Measurements from ENCODE around the gene RER1. TPM values are rescaled to one million over a fixed set of nuclear protein-coding genes. Genes with fewer than 3 reads are reported as not detected.

Gene RER1
- total and polyA plus RNA-seq, 11 donors, result 43.3 to 124 (median 78.3) TPM

DNA sequence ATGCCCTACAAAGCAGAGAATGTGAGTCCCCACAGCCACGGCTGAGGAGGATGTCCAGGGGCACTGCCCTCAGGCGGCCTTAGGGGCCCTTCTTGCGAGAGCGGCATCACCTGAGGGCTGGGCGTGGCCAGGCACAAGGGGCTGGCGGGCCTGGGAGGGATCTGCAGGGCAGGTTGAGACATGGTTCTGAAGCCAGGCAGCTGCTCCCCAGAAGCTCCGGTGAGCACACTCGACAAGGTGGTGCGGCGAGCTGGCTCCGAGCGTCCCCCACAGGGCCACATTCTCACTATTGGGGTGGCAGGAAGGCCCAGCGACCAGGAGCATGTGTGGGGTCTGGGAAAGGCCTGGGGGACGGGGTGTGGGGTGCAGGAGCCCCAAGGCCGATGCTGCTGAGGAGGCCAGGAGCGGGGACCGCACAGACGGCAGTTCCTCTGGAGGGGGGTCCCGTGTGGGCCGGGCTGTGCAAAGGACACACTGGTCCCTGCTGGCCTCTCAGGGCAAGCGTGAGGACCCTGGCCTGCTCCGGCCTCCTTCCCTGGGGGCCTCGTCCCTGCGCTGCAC, 47.4 kb upstream of the RER1 start:
- H3K4me1 ChIP-seq, result no peaks in the 10 kb centered on the region
- no peak for ATAC-seq
- peak in 3 of 5 donors; percentile 11 to 40 (median 17) for DNase-seq
- H3K36me3 ChIP-seq, result no peaks in the 10 kb centered on the region
- no peaks in the 10 kb centered on the region for H3K27me3 ChIP-seq
- no peak overlapping the region for H3K27ac ChIP-seq
- 91 to 97% (median 93%) methylated on average over 5 to 24 of the region's 24 CpGs for WGBS, 4 donors
- no peak overlapping the region for H3K4me3 ChIP-seq
- intact Hi-C loops (cut with DNase I), result no loop called here
- H3K9me3 ChIP-seq, result no peaks in the 10 kb centered on the region
- TF ChIP-seq POLR2A (IDR thresholded peaks at IDR 0.05), result no peak
- TF ChIP-seq, protein P1, sequence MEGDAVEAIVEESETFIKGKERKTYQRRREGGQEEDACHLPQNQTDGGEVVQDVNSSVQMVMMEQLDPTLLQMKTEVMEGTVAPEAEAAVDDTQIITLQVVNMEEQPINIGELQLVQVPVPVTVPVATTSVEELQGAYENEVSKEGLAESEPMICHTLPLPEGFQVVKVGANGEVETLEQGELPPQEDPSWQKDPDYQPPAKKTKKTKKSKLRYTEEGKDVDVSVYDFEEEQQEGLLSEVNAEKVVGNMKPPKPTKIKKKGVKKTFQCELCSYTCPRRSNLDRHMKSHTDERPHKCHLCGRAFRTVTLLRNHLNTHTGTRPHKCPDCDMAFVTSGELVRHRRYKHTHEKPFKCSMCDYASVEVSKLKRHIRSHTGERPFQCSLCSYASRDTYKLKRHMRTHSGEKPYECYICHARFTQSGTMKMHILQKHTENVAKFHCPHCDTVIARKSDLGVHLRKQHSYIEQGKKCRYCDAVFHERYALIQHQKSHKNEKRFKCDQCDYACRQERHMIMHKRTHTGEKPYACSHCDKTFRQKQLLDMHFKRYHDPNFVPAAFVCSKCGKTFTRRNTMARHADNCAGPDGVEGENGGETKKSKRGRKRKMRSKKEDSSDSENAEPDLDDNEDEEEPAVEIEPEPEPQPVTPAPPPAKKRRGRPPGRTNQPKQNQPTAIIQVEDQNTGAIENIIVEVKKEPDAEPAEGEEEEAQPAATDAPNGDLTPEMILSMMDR (IDR thresholded peaks at IDR 0.05), result no peak

DNA sequence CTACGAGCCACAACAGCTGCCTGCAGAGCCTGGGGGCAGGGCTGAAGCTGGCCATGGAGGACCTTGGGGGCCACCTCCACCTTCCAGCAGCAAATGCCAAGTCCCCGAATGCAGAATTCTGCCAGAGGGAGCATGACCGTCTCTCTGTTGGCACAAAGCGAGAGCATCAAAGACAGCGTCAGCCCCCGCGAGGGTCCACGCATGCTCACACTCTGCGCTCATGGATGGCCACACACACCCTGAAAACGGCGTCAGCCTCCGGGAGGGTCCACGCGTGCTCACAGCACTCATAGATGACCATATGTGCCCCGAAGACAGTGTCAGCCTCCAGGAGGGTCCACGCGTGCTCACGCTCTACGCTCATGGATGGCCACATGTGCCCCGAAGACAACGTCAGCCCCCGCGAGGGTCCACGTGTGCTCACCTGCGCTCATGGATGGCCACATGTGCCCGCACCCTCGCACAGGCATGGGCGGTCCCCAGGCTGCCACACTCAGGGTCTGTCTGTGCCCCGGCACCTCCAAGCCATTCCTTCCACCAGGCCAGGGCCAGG, 46.8 kb upstream of the RER1 start:
- DNase-seq, result peak in 3 of 5 donors; percentile 9 to 44 (median 21)
- Histone ChIP-seq H3K27me3 (no peaks in the 10 kb centered on the region), H3K9me3 (no peaks in the 10 kb centered on the region), H3K4me1 (no peaks in the 10 kb centered on the region), H3K27ac (no peak overlapping the region), H3K36me3 (no peaks in the 10 kb centered on the region), H3K4me3 (no peak overlapping the region)
- 92 to 94% (median 94%) methylated on average over 20 to 29 of the region's 29 CpGs for WGBS, 4 donors
- ATAC-seq, result peak in 1 of 4 donors; percentile 6
- TF ChIP-seq POLR2A (IDR thresholded peaks at IDR 0.05), result no peak
- TF ChIP-seq, protein P1 (IDR thresholded peaks at IDR 0.05), result no peak
- intact Hi-C loops (cut with DNase I), result no loop called here

DNA sequence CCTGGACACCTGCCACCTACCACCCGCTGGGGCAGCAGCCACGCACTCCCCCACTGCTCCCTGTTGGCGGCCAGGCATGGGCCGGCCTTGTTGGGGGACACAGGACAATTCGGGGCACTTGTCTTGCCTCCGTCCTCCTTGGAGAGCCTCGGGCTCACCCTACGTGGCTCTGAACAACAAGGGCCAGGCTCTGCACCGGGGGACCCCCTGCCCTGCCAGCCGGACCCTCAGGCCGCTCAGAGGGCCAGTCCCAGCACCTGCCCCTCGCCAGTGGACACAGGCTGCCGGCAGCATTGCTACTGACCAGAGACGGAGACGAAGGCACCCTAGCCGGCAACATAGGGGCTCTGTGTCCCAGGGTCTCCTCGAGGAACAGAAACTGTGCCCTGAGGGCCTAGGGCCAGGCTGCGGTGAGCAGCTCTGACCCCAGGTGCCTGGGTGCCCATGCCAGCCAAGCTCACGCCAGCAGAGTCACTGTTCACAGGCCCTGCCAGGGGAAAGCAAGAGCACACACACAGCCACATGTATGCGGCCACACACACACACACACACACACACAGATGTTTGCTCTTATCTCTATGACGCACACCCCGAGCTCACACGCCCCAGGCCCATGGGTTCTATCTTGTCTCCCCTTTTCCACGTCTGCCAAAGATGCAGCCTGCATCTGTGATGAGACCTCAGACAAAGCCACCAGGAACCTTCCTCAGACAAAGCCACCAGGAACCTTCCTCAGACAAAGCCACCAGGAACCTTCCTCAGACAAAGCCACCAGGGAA, 46.2 kb upstream of the RER1 start:
- Histone ChIP-seq H3K4me3 (no peak overlapping the region), H3K27ac (no peak overlapping the region), H3K27me3 (no peaks in the 10 kb centered on the region), H3K9me3 (no peaks in the 10 kb centered on the region), H3K36me3 (no peaks in the 10 kb centered on the region), H3K4me1 (no peaks in the 10 kb centered on the region)
- WGBS, 4 donors, result 86 to 92% (median 89%) methylated on average over 19 to 24 of the region's 24 CpGs
- intact Hi-C loops (cut with DNase I), result no loop called here
- no peak for TF ChIP-seq POLR2A (IDR thresholded peaks at IDR 0.05)
- TF ChIP-seq, protein P1 (IDR thresholded peaks at IDR 0.05), result no peak
- DNase-seq (peak in 3 of 5 donors; percentile 15 to 46 (median 24)), ATAC-seq (peak in 1 of 4 donors; percentile 5)

DNA sequence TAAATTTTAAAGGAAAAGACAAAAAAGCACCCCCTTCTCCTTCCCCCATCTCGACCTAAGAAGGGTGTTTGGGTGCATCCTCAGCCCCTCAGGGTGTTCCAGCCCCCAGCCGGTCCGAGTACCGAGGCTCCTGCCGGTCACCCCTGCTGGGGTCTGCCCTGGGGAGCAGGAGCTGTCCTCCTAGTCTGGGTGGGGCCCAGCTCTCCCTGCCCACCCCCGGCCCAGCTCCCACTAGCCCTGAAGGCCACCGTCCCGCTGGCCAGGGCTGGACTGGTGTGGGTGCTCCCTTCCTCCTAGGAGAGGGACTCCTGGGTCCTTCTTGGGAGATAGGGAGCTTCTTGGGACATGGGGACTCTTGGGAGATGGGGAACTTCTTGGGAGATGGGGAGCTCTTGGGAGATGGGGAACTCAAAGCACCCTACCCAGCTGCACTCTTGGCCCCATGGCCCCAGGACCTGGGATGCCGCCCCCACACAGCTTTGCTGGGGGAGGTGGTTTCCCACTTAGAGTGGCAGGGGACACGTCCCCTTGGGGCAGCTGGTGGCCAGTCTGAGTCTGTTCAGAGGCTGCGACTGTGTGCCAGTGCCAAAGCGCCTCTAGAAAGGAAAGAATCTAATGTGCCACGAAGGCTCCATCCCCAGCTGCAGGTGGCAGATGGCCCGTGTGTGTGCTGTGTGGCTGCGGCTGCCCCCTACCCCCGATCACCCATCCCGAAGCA, 44.8 kb upstream of the RER1 start:
- no peak for ATAC-seq
- Histone ChIP-seq H3K36me3 (no peaks in the 10 kb centered on the region), H3K27ac (no peak overlapping the region), H3K27me3 (no peaks in the 10 kb centered on the region), H3K9me3 (no peaks in the 10 kb centered on the region), H3K4me1 (no peaks in the 10 kb centered on the region), H3K4me3 (no peak overlapping the region)
- intact Hi-C loops (cut with DNase I), result no loop called here
- peak in 3 of 5 donors; percentile 11 to 44 (median 16) for DNase-seq
- 81 to 94% (median 89%) methylated on average over 7 to 17 of the region's 17 CpGs for WGBS, 4 donors
- TF ChIP-seq, protein P1 (IDR thresholded peaks at IDR 0.05), result no peak
- TF ChIP-seq POLR2A (IDR thresholded peaks at IDR 0.05), result no peak

Data from heart left ventricle (tissue), 16 donors.